Mucosa of gallbladder (tissue), 1 donor: ENCODE results near the gene PEX19. TPM values are rescaled to one million over a fixed set of nuclear protein-coding genes. Genes with fewer than 3 reads are reported as not detected.

Experiments used
- DNase-seq: peaks from one replicate; pipeline ENCODE4 v3.0.0-alpha.2; 2020; ENCODE audit warnings: low spot score
- total RNA-seq: library from RNA; stranded (reverse); gene quantifications from one replicate; pipeline ENCODE4 v1.2.1, GENCODE V29; 2021
- donor health status: DM: no; HTN: no; CAD: no.

Gene PEX19
- total RNA-seq, 1 donor from 2014 or later, result 75.7 TPM

- no peak for DNase-seq
Measured at GRCh38 chr1:160238408-160238807, 46.5 kb downstream of the PEX19 start.

DNA sequence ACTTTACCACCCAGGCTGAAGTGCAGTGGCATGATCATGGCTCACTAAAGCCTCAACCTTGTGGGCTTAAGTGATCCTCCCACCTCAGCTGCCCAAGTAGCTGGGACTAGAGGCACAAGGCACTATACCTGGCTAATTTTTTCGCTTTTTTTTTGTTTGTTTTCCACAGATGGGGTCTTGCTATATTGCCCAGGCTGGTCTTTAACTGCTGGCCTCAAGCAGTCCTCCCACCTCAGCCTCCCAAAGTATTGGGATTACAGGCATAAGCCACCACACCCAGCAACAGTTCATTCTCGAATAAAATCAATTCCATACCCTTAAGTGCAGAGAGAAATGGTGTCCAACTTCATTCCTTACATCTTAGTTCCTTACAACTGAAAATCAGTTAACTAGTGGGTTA lies 47.4 kb downstream of the PEX19 start:
- DNase-seq, result no peak

- DNase-seq, result no peak
Measured at GRCh38 chr1:160236806-160237205, 48.1 kb downstream of the PEX19 start.

DNA sequence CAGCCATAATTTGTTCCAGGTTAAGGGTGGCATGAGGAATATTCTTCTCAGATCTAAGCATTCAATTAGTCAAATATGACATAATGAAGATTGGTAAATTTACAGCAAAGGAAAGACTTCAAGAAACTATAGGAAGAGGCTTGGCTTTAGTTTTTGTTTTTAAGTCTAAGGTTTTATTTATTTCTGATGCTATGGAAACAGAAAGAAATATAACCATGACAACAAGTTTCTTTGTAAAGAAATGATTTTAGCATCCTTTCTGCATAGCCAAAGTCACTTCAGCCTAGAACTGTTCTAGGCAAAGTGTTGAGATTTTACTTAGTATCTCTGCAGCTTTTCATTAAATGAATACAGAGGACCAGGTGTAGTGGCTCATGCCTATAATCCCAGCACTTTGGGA lies 52.0 kb downstream of the PEX19 start:
- no peak for DNase-seq

- DNase-seq, result no peak
Measured at GRCh38 chr1:160228431-160228830, 56.5 kb downstream of the PEX19 start.

DNA sequence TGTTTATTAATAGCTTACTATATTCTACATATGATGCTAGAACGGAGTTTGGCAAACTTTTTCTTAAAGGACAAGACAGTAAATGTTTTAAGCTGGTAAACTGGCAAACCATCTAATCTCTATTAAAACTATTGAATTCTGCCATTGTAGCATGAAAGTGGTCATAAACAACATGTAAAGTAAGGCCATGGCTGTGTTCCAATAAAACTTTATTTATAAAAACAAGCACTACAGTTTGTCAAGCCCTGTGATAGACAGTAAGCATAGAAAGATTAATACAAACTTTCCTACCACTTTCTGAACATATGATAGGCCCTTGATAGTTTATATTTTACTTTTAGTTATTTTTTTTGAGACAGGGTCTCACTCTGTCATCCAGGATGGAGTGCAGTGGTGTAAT lies 57.4 kb downstream of the PEX19 start:
- DNase-seq, result no peak

DNA sequence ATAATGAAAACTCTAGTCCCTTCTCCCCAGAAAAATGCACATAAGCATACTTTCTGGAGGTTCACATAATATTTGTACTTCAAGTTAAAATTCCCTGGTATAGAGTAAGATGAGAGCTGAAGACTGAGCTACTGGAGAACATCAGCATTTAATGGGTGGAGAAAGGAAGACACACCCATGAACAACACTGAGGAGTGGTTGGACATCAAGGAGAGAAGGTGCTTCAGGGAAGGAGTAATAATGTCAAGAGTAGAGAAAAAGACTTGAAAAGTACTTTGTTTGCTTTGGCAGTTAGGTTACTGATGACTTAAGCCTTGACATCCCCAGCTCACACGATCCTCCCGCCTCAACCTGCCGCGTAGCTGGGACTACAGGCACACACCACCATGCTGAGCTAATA lies 57.9 kb downstream of the PEX19 start:
- DNase-seq, result no peak

Other genes starting within 250 kb of the PEX19 start
- gene KCNJ10, start 215.0 kb downstream of the PEX19 start, total RNA-seq, result not detected
- not detected for gene KCNJ9, start 203.6 kb downstream of the PEX19 start, total RNA-seq
- gene IGSF8, start 186.5 kb downstream of the PEX19 start, total RNA-seq, result 81.7 TPM
- 18.6 TPM for gene ATP1A2, start 169.4 kb downstream of the PEX19 start, total RNA-seq
- gene ATP1A4, start 133.5 kb downstream of the PEX19 start, total RNA-seq, result 0.43 TPM
- 0.37 TPM for gene CASQ1, start 94.6 kb downstream of the PEX19 start, total RNA-seq
- gene PEA15, start 79.7 kb downstream of the PEX19 start, total RNA-seq, result 138 TPM
- gene DCAF8, start 22.6 kb downstream of the PEX19 start, total RNA-seq, result 147 TPM
- gene COPA, start 58.1 kb upstream of the PEX19 start, total RNA-seq, result 164 TPM
- gene NCSTN, start 58.2 kb upstream of the PEX19 start, total RNA-seq, result 106 TPM
- gene NHLH1, start 81.9 kb upstream of the PEX19 start, total RNA-seq, result not detected
- gene VANGL2, start 115.4 kb upstream of the PEX19 start, total RNA-seq, result 6.5 TPM
- 2.2 TPM for gene SLAMF6, start 238.1 kb upstream of the PEX19 start, total RNA-seq